ENCODE measurements around the gene TCF7.
A peak's percentile ranks its signal among the peaks of the same experiment; 100 is the strongest.

DNA sequence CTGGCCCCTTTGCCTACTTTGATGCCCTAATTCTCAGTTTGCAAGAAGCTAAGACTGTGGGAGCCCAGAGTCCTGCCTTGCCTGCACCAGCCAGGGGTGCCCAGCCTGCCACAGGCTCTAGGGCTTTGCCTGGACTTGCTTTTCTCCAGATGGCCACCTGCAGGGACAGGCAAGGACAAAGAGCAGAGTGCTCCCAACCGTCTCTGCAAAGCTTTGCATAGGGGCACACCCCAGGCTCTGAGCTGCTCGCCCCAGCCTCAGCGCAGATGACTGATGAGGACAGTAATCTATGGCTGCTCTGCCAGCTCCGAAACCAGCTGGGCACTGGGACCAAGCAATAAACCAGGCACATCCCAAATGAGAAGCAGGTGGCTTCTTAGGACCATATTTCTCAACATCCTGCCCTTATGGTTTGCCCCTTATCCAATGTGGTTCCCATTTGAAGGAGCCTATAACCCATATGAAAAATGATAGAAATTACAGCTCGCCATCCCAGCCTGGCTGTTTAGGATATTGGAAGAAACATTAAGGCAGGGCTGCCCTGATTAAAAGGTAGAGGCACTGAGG, 25.4 kb upstream of the TCF7 start:
- no peak for TF ChIP-seq ELF1 (IDR thresholded peaks at IDR 0.05)
- peak; percentile 14; the same call in 1 of the 2 replicates for TF ChIP-seq RAD21 (IDR thresholded peaks at IDR 0.05; ENCODE audit: low read length)
- TF ChIP-seq, protein P1, sequence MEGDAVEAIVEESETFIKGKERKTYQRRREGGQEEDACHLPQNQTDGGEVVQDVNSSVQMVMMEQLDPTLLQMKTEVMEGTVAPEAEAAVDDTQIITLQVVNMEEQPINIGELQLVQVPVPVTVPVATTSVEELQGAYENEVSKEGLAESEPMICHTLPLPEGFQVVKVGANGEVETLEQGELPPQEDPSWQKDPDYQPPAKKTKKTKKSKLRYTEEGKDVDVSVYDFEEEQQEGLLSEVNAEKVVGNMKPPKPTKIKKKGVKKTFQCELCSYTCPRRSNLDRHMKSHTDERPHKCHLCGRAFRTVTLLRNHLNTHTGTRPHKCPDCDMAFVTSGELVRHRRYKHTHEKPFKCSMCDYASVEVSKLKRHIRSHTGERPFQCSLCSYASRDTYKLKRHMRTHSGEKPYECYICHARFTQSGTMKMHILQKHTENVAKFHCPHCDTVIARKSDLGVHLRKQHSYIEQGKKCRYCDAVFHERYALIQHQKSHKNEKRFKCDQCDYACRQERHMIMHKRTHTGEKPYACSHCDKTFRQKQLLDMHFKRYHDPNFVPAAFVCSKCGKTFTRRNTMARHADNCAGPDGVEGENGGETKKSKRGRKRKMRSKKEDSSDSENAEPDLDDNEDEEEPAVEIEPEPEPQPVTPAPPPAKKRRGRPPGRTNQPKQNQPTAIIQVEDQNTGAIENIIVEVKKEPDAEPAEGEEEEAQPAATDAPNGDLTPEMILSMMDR (IDR thresholded peaks at IDR 0.05), result no peak
- TF ChIP-seq RFX5 (IDR thresholded peaks at IDR 0.05; ENCODE audit: low read length), result no peak
- no peak for TF ChIP-seq SMC3 (IDR thresholded peaks at IDR 0.05; ENCODE audit: low read depth, low read length)
- TF ChIP-seq EP300 (IDR thresholded peaks at IDR 0.05; ENCODE audit: borderline replicate concordance in 1 of 2, low read depth in 1 of 2, low read length in 1 of 2), result peak in 1 of 2 experiments; percentile 68; a peak in 2 of 4 replicates
- no peak for TF ChIP-seq RXRA (IDR thresholded peaks at IDR 0.05; ENCODE audit: borderline replicate concordance, low read depth)

All from SK-N-SH (cell line).